ENCODE results near the gene SPEM3.
"Not testable (repeated sequence)": the region's sequence is repeated elsewhere in the genome, so short reads cannot be mapped to it uniquely, and the experiment has no call there.

SPEM3 gene

GRCh38 chr17:7475764-7476422 lies 47.2 kb downstream of the SPEM3 start:
- DNase-seq = no peak

- DNase-seq = no peak
Observed at GRCh38 chr17:7476494-7476893, 47.8 kb downstream of the SPEM3 start.

- no peak for DNase-seq
Observed at GRCh38 chr17:7476951-7477350, 48.3 kb downstream of the SPEM3 start.

- peak in 1 of 5 experiments; percentile 46 for DNase-seq
Observed at GRCh38 chr17:7477392-7478275, 49.0 kb downstream of the SPEM3 start.

GRCh38 chr17:7478276-7479212 lies 49.9 kb downstream of the SPEM3 start:
- DNase-seq = peak; percentile 27 to 79 (median 72)

- peak; percentile 33 to 80 (median 58) for DNase-seq
Observed at GRCh38 chr17:7479213-7480088, 50.8 kb downstream of the SPEM3 start, which contains the start of gene ZBTB4. Gene ZBTB4, minus strand, starts transcription at chr17:7479631. Its CDS starts 12,830 bp downstream, at chr17:7466801.

DNA sequence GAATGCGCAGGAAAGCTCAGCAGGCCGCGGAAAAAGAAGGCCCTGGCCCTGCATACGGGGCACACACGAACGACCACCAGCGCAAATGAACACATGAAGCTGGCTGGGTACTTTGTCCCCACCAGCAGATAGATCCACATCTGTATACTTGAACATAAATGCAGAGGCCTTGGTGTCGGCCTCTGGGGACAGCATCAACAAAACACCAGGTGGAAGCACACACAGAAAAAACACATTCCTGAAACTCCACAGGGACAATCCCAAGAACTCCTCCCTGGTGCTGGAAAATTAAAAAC lies 51.4 kb downstream of the SPEM3 start:
- no peak for DNase-seq

GRCh38 chr17:7481275-7481674 lies 52.6 kb downstream of the SPEM3 start, which contains the start of gene SLC35G6:
Gene SLC35G6, plus strand, starts transcription at chr17:7481446. Its CDS starts 71 bp downstream, at chr17:7481517.
- DNase-seq = not testable (repeated sequence)

DNA sequence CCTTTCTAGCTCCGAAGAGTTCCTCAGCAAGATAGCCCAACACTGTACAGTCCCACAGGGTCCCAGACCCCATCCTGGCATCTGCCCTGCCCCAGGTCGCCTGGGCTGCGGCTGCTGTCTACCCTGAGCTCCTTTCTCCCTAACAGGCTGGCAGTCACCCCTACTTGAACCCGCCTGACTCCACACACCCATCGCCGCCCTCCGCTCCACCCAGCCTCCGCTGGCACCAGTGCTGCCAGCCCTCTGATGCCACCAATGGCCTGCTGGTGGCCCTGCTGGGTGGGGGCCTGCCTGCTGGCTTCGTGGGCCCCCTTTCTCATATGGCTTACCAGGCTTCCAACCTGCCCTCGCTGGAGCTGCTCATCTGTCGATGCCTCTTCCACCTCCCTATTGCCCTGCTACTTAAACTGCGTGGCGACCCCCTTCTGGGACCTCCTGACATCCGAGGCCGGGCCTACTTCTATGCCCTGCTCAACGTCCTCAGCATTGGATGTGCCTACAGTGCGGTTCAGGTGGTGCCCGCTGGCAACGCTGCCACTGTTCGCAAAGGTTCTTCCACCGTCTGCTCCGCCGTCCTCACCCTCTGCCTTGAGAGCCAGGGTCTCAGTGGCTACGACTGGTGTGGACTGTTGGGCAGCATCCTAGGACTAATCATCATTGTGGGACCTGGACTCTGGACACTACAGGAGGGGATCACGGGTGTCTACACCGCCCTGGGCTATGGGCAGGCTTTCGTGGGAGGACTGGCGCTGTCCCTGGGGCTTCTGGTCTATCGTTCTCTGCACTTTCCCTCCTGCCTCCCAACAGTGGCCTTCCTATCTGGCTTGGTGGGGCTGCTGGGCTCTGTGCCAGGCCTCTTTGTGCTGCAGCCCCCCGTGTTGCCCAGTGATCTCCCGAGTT lies 53.4 kb downstream of the SPEM3 start:
- not testable (repeated sequence) for DNase-seq

Data from T-helper 2 cell (primary cell).